B cell (primary cell): ENCODE results near the gene MOV10L1. TPM values are rescaled to one million over a fixed set of nuclear protein-coding genes. Genes with fewer than 3 reads are reported as not detected.
A peak's percentile ranks its signal among the peaks of the same experiment; 100 is the strongest.

Source experiments
- ATAC-seq: fragments of 200-7000 bp; cut with Tn5 transposase; one replicate; pipeline ENCODE4 v1.10.0; 2021; ENCODE audit warnings: low read depth, mild to moderate bottlenecking, moderate number of reproducible peaks, moderate library complexity
- CTCF ChIA-PET: fragments of 350-600 bp; sonication (Branson Sonifier 250); formaldehyde crosslinking; loops from one replicate; lab custom pipeline; 2021; ENCODE audit warnings: antibody characterized with exemption, inconsistent platforms; lab: Charles Lee
- POLR2A ChIA-PET: fragments of 350-600 bp; sonication (Branson Sonifier 250); formaldehyde crosslinking; loops from one replicate; lab custom pipeline; 2021; ENCODE audit warnings: antibody characterized with exemption; lab: Charles Lee
- DNase-seq: peaks from one replicate; pipeline ENCODE4 v3.0.0; 2013
- H2AFZ ChIP-seq: 2 replicates; pipeline ENCODE4 v1.6.1; 2012; ENCODE audit warnings: mild to moderate bottlenecking, low read depth, low read length; ENCODE audit not compliant: insufficient read depth, poor library complexity, severe bottlenecking
- H3K27ac ChIP-seq, 2 donors: 1 replicate in 1 of 2; 2 replicates in 1 of 2; pipeline ENCODE4 v1.5.1; 2012 to 2013; ENCODE audit warnings: low read length in 2 of 2, mild to moderate bottlenecking in 2 of 2, moderate library complexity in 1 of 2
- H3K27me3 ChIP-seq, 4 experiments: fragments of 200-600 bp in 1 of 4; sonication (generic) in 1 of 4; replicated peaks in 1 of 4; 1 replicate in 2 of 4; 2 replicates in 2 of 4; pipeline versions ENCODE4 v1.6.1 to v1.7.0; 2013 to 2016; ENCODE audit warnings: low read length in 3 of 4, mild to moderate bottlenecking in 2 of 4, mixed read lengths in 1 of 4, moderate library complexity in 1 of 4; ENCODE audit not compliant: insufficient read depth in 4 of 4, control insufficient read depth in 3 of 4; ENCODE audit errors: control extremely low read depth in 1 of 4
- H3K36me3 ChIP-seq, 2 experiments: replicated peaks in 1 of 2; 1 replicate in 1 of 2; 2 replicates in 1 of 2; pipeline versions ENCODE4 v1.6.1 to v1.7.1; 2013; ENCODE audit warnings: low read length in 1 of 2; ENCODE audit not compliant: insufficient read depth in 2 of 2, control insufficient read depth in 1 of 2; ENCODE audit errors: control extremely low read depth in 1 of 2, extremely low read depth in 1 of 2
- H3K4me1 ChIP-seq, 2 donors: fragments of 200-600 bp in 1 of 2; sonication (generic) in 1 of 2; 1 replicate in 1 of 2; 2 replicates in 1 of 2; pipeline versions ENCODE4 v1.5.1 to v1.6.1; 2013 to 2017; ENCODE audit warnings: low read length in 2 of 2; ENCODE audit not compliant: control insufficient read depth in 2 of 2, insufficient read depth in 2 of 2
- H3K4me2 ChIP-seq: replicated peaks from 2 replicates; pipeline ENCODE3; 2012; ENCODE audit warnings: mild to moderate bottlenecking, low read depth, low read length; ENCODE audit not compliant: poor library complexity, severe bottlenecking
- H3K4me3 ChIP-seq, 5 experiments: fragments of 200-600 bp in 1 of 5; sonication (generic) in 1 of 5; 1 replicate in 3 of 5; 2 replicates in 2 of 5; pipeline versions ENCODE4 v1.5.1 to v1.7.0; 2011 to 2016; ENCODE audit warnings: low read length in 4 of 5, mild to moderate bottlenecking in 4 of 5, low read depth in 2 of 5, control low read depth in 1 of 5, moderate library complexity in 1 of 5; ENCODE audit not compliant: insufficient read depth in 1 of 5; ENCODE audit errors: control extremely low read depth in 1 of 5, extremely low read depth in 1 of 5
- H3K79me2 ChIP-seq: fragments of 200-600 bp; sonication (generic); one replicate; pipeline ENCODE4 v1.6.0; 2016; ENCODE audit warnings: low read length; ENCODE audit not compliant: control insufficient read depth, insufficient read depth
- H3K9ac ChIP-seq: fragments of 200-600 bp; sonication (generic); 2 replicates; pipeline ENCODE4 v1.6.1; 2017; ENCODE audit warnings: mild to moderate bottlenecking, low read length, moderate library complexity
- H3K9me3 ChIP-seq, 3 donors: one replicate each; pipeline versions ENCODE4 v1.6.1 to v1.7.1; 2013; ENCODE audit warnings: low read length in 2 of 3; ENCODE audit not compliant: control insufficient read depth in 2 of 3, insufficient read depth in 1 of 3; ENCODE audit errors: control extremely low read depth in 1 of 3
- H4K20me1 ChIP-seq: 2 replicates; pipeline ENCODE4 v1.6.0; 2012; ENCODE audit warnings: mild to moderate bottlenecking, low read length; ENCODE audit not compliant: insufficient read depth, control insufficient read depth, poor library complexity, severe bottlenecking
- H3K27ac Mint-ChIP-seq: one replicate; pipeline ENCODE4 v1.8.0; 2021; ENCODE audit warnings: mixed read lengths
- H3K27me3 Mint-ChIP-seq: one replicate; pipeline ENCODE4 v1.8.0; 2021; ENCODE audit warnings: mixed read lengths
- H3K4me1 Mint-ChIP-seq: one replicate; pipeline ENCODE4 v1.8.0; 2021; ENCODE audit warnings: mixed read lengths
- H3K4me3 Mint-ChIP-seq: one replicate; pipeline ENCODE4 v1.8.0; 2021; ENCODE audit warnings: mixed read lengths
- H3K9me3 Mint-ChIP-seq: one replicate; pipeline ENCODE4 v1.8.0; 2022; ENCODE audit warnings: mixed read lengths; ENCODE audit not compliant: insufficient read depth
- CTCF ChIP-seq: fragments of 200-600 bp; IDR thresholded peaks from one replicate; pipeline ENCODE4 v1.8.0; 2022; ENCODE audit warnings: antibody characterized with exemption, mild to moderate bottlenecking
- EZH2 ChIP-seq: IDR thresholded peaks from 2 replicates; pipeline ENCODE4 v1.6.1; 2012; ENCODE audit warnings: borderline replicate concordance, low read depth, mild to moderate bottlenecking, moderate library complexity, low read length; ENCODE audit not compliant: insufficient read depth, poor library complexity, severe bottlenecking
- WGBS: methylation state at CpG from one replicate; pipeline ENCODE4 v1.1.5; 2013; ENCODE audit warnings: missing lambda C conversion rate; ENCODE audit not compliant: insufficient coverage; 5-methylcytosine and 5-hydroxymethylcytosine counted together
- intact Hi-C: fragments of 100-400 bp; cut with micrococcal nuclease; formaldehyde crosslinking; loops from one replicate; pipeline ENCODE4 v1.10.0; 2022
- polyA plus RNA-seq: library from polyadenylated mRNA; depleted of rRNA; stranded (reverse); fragments of >200 nt; gene quantifications from 2 replicates; pipeline ENCODE4 v1.2.3, GENCODE V29; 2012
- total RNA-seq, 2 donors: library from RNA; stranded (reverse); fragments of 120-200 nt in 1 of 2; gene quantifications; 1 replicate in 1 of 2; 2 replicates in 1 of 2; pipeline versions ENCODE4 v1.2.3 to v1.2.4, GENCODE V29; 2013 to 2022

Gene MOV10L1
- total and polyA plus RNA-seq, 2 donors (not counting 1 experiment from before 2014, with no cell fraction given) = not detected

- Mint-ChIP-seq H3K27me3 (peaks cover 23% of the 10 kb centered on the region), H3K4me1 (peaks cover 22% of the 10 kb centered on the region), H3K27ac (peak within 1 kb of the TSS; percentile 68), H3K9me3 (no peaks in the 10 kb centered on the region), H3K4me3 (peak within 1 kb of the TSS; percentile 77)
- WGBS = 28% methylated on average over 58 of the region's 105 CpGs
- Histone ChIP-seq H2AFZ (no peak within 1 kb of the TSS), H3K9me3 (peaks cover 0 to under 1% (median 0%) of the 10 kb centered on the region in 3 donors), H3K27me3 (peaks cover 0 to 27% (median 18%) of the 10 kb centered on the region in 4 experiments), H3K4me3 (peak within 1 kb of the TSS in 2 of 5 experiments; percentile 25 to 33), H3K27ac (no peak within 1 kb of the TSS), H4K20me1 (no peaks in the 10 kb centered on the region), H3K9ac (no peak within 1 kb of the TSS), H3K79me2 (no peaks in the 10 kb centered on the region), H3K4me2 (peak within 1 kb of the TSS; percentile 77), H3K4me1 (peaks cover 25 to 27% of the 10 kb centered on the region in 2 donors), H3K36me3 (no peaks in the 10 kb centered on the region)
- POLR2A ChIA-PET = interaction anchor here (0.6 to 8.0 kb wide), 2 partner anchors 20 to 61 kb away, joined by 3 to 54 read pairs; no protein-coding TSS in a partner anchor
- CTCF ChIA-PET = interaction anchor here (1.1 to 1.7 kb wide), 3 partner anchors 19 to 37 kb away, joined by 3 to 4 read pairs (median 4); no protein-coding TSS in a partner anchor
- ATAC-seq = no peak
- intact Hi-C loops = no loop called here
- TF ChIP-seq EZH2 = peak; percentile 41
- no peak for TF ChIP-seq CTCF
- DNase-seq = peak; percentile 26
These were observed 80.9 kb downstream of the MOV10L1 start, which contains the start of gene PANX2 for GRCh38 chr22:50170453-50171318. Gene PANX2 (plus strand): TSS chr22:50170731. CDS start chr22:50170731, 0 bp downstream.
